Anterior cingulate cortex (tissue), 58 donors: ENCODE measurements around the gene HOXA6.

Experiments
- DNase-seq, 58 donors: peaks; one replicate each; lab custom pipeline; 2025; lab: John Stamatoyannopoulos, UW

Gene HOXA6

DNA sequence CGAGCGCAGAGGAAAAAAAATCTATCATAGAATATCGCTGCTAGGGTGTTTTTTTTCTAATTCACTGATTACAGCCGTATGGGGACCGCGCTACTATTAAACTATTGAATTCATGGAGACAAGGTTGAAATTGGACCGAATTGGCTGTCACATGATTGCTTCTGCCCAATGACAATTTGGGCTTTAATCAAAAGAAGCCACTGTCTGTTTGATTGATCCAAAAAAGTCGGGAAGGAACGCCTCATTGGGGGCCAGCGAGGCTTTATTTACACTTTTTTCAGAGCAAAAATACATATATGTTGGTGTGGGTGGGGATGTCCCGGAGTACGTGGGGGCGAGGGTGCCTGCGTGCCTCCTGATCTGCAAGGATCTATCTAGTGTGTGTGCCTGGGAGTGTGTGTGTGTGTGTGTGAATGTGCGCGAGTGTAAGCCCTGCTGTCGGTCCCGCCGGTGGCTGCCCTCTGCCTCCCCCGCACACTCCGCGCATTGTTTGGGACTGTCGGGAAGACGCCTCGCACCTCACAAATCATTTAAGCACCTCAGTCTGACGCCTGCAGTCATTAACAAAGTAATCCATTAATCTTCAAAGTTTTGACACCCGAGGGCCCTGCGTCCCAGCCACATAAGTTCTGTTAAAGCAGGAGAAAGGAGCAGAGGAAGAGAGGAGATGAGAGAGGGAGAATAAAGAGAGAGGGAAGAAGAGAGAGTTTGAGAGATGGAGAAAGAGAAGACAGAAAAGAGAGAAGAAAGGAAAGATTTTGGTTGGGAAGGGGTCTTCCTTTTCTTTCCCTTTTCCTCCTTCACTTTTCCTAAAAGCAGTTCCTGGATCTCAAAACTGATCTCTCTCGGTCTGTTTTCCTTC is 44.8 kb downstream of the HOXA6 start, which contains the start of gene HOXA2:
Gene HOXA2, minus strand, starts transcription at position 103 of the 862 bp plus-strand sequence. CDS start 183 bp downstream, outside the sequence.
- no peak for DNase-seq

DNA sequence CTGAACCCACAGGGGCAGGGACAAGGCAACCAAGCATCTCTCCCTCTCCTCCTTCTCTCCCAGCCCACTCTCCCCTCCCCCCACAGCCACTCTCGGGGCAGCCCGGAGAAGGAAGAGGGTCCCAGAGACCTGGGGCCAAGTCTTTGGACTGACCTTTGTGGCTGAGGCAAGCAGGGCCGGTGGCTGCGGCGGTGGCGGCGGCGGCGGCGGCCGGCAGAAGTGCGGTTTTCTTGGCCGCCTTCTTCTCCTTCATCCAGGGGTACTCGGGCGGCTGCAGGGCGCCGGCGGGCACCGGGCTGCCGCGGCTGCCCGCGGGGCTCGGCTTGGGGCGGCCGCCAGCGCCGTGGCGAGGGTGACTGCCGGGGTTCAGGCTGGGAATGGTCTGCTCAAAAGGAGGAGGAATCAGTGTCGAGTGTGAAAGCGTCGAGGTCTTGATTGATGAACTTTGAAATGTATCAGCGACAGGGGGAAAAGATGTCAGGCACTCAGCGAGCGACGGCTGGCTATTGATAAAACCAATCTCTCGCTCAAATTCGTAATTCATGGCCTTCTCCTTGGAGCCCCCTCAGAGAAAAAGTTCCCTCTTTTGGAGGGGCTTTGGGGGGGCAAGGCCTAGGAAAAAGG is 45.5 kb downstream of the HOXA6 start:
- DNase-seq = no peak

DNA sequence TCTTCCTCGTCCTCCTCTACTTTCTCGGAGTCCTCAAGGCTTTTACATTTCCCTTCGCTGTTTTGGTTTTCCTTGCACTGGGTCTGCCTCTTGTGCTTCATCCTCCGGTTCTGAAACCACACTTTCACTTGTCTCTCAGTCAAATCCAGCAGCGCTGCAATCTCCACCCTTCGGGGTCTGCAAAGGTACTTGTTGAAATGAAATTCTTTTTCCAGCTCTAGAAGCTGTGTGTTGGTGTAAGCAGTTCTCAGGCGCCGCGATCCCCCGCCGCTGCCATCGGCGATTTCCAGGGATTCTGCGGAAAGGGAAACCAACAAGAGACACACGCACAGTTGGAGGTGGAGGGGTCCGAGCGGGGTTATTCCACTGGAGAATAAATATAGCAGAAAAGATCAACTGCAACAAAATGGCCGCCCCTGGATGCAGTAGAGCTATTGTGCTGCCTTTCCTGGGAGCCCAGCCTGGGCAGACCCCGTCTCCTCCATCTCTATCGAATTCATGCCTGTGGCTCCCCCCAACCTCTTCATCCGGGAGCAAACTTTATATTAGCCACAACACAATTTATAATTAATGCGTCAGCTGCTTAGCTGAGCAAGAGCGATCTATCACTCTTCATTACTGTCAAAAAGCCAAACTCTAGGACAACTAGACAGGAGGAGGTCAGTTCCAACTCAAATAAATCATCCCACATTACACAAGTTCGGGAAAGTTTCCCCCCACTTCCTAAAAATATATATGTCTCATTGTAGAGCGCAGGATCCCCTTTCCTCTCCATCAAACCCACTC is 46.2 kb downstream of the HOXA6 start:
- no peak for DNase-seq

DNA sequence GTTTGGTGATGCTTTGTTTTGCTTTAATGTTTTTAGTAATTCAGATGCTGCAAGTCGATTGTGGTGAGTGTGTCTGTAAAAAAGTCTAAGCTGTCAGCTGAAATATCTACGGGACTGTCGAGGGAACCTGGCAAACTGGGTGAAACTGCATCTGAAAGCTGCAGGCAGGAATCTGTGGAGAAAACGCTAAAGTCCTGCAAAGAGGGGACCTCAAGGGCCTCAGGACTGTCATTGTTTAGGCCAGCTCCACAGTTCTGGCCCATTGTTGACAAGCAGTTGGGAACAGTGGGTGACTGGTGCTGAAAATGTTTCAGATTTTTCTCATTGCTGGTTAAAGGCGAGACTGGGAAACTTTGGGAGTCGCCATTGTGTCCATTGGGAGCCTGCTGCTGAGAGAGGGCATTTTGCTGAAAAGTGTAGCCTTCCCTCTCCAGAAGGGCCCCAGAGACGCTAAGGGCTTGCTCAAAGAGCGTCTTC is 46.8 kb downstream of the HOXA6 start:
- DNase-seq = peak in 1 of 58 donors; percentile 0

DNA sequence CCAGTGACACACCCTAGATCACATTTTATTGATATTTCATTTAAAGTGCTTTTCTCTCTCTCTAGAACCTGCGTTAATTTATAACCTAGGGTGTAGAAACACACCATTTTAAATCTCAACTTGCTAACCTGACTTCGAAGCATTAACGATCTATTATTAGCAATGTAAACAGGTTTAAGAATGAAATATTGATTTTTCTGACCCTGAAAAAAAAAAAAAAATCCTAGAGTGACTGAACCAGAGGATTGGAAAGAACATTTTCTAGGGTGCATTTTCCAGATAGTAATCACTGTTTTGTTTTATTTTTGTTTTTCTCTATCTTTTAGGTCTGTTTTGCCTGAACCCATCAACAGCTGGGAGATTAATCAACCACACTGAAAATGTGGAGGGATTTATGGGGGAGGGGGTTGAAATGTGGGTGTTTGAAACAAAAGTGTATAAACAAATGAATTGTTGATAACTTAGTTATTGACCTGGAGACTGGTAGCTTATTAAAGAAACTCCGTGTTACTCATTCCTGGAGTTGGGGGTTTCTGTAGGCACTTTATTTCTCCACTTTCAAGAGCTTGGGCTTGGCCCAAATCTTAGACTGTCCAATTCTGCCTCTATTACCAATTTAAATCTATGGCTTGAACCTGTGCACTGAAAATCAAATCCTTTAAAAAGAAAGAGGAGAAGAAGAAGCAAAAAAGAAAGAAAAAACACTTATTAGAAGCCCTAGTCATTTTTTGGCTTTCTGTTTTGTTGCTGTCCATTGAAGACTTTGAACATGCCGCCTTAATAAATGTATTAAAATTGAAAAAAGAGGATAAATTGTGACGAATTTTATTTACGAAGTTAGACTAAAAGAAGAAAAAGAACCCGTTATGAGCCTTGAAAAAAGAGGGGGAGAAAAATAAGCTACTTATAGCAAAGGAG is 47.9 kb downstream of the HOXA6 start:
- DNase-seq = no peak

DNA sequence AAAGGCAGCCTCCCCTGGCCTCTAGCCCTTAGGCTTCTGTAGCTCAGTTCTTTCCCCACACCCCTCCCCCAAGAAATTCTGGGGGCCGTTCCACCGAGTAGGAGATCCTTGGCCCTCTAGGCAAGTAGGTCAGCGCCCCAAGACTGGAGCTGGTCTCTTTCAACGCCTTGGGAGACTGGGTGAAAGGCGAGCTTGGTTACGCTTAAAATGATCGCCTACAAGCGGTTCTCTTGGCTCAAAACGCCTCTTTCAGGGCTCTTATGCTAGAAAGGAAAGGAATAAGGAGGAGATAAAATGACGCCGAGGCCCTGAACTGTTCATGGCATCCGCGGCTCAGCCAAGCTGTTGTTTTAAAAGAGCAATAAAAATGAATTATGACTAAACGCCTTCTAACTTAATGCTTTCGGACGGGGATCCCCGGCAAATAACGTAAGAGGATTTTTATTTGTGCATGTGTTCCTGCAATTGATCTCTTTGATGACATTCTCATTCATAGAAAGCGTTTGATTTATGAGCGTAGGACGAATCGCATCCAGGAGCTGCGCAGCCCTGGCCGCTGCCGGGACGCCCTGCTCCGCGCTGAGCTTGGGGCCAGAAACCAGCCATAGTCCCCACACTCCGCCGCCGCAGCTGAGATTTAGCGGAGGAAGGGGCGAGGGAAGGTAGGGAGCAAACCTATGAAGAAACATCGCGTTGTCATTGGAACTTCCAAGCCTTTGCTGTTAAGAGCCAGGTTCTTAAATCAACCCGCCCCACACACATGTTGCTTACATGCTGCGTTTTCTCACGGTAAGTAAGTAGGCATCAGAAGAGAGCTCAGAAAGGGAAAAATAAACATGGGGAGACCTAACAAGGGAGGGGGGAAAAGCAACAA is 48.8 kb downstream of the HOXA6 start:
- no peak for DNase-seq

DNA sequence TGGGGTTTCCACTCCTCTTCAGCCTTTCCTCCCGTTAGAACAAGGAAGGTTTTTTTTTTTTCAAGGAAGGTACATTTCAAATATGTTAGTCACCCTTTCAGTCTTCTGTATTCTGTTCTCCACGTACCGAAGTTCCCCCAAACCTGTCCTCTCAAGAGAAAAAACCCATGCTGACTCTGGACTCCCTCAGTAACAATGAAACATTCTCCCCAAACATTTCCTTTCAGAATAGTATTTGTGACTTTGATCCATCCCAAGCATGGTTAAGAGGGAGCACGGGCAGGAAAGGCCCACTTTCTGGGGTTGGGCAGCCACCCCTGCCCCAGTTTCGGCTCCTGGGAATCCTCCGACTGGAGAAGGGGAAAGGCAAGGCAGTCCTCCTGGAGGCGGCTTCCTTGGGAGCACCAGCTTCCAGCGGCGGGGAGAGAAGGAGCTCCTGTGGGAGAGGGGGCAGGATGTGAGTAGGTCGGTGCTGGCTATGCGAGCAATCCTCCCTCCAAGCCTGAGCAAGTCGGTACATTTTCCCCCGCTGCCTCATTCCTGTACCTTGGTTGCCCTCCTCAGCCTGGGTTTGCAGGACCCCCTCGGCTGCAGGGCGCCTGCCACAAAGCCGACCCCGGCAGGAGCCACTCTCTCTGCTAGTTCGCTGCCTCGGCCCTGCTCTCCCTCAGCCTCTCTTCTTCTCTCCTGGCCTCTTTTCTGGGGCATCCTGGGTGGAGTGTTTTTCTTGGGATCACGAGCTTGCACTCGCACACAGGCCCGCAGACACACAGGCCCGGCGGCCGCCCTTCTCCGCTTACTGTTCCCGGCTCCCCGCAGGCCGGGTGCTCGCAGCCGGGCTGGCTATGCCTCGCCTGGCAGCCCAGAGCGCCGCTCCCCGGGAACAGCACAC is 49.6 kb downstream of the HOXA6 start:
- no peak for DNase-seq

DNA sequence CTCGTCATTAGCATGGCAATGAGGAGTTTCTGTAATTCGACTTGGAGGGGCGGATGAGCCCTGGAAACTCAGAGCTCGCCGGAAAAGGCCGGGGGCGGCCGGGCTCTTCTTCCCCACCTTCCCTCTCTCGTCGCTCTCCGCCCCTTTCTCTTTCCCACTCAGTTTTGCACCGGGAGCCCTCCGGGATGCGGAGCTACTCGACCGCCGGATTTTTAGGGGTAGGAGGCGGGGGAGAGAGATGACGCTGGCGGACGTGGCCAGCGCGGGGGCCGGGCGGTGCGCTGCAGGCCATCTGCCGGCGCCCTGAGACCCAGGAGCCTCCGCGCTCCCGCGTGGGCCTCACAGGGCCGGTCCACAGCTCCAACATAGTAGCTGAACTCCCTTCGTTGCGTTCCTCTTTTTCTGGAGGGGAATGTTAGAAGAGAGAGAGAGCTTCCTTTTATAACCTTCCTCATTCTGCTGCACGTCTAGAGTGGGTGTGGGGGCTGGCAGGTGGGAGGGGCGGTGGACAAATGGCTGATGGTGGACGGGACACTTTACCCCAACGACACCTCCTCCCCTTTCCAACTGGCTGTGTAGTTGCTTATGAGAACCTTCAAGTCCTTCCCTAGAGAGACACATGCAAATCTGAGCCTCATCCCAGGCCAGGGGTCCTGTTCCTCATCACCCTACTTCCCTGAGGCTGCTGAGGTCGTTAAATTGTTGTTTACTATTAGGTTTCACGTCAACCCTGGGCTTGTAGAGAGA is 50.6 kb downstream of the HOXA6 start:
- DNase-seq = no peak

DNA sequence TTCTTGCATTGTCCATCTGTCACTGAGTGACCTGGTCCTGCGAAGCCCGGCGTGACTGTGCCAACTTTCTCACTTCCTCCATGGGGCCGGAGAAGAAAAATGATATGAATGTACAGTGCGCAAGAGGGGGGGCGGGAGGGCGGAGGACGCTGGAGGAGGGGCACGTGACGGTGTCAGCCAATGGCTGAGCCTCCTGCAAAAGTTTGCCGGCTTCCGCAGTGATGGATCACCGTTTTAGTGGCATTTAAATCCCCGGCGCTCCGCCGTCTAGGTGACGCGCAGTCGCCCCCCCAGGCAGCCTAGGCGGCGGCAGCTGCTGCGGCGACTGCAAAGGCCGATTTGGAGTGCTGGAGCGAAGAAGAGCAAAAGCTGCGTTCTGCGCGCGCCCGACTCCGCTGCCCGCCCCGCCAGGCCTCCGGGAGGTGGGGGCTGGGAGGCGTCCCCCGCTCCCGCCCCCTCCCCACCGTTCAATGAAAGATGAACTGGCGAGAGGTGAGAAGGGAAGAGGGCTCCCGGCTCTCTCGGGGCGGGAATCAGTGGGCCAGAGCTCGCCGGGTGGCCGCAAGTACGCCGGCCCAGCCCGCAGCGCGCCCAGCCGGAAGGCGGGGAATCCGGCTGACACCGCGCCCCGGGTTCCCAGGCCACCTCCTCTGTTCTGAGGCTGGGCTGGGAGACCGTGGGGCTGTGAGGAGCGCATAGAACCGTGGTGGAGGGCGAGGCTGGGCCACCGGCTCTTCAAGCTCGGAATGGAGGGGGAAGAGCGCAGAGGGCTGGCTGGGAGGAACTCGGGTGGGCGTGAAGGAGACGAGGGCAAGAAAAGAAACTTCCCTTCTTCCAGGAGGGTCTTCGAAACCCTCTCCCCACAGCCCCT is 51.4 kb downstream of the HOXA6 start, which contains the start of gene HOXA1:
Gene HOXA1, minus strand, starts transcription at position 104 of the 871 bp plus-strand sequence. Its CDS starts 88 bp downstream, at position 16.
- DNase-seq = peak in 3 of 58 donors; percentile 2 to 27 (median 5)
